HG02571 (cell line): ENCODE data around the gene PANK3.
"Not testable (repeated sequence)": the region's sequence is repeated elsewhere in the genome, so short reads cannot be mapped to it uniquely, and the experiment has no call there.

Experiments
- ATAC-seq: cut with Tn5 transposase; IDR thresholded peaks from one replicate; pipeline ENCODE4 v1.9.1; 2021; ENCODE audit warnings: mild to moderate bottlenecking, moderate library complexity; ENCODE audit not compliant: unreplicated experiment

The PANK3 gene

GRCh38 chr5:168553377-168554130 is 25.6 kb downstream of the PANK3 start:
- ATAC-seq, result no peak

- ATAC-seq, result no peak
These were observed 27.0 kb downstream of the PANK3 start for GRCh38 chr5:168552146-168552545.

GRCh38 chr5:168550656-168551055 is 28.5 kb downstream of the PANK3 start:
- ATAC-seq, result no peak

GRCh38 chr5:168549554-168549953 is 29.6 kb downstream of the PANK3 start:
- no peak for ATAC-seq

GRCh38 chr5:168537176-168537575 is 42.0 kb downstream of the PANK3 start:
- no peak for ATAC-seq

- not testable (repeated sequence) for ATAC-seq
These were observed 44.8 kb downstream of the PANK3 start for GRCh38 chr5:168534351-168534750.

- ATAC-seq, result no peak
These were observed 46.9 kb downstream of the PANK3 start for GRCh38 chr5:168531987-168532864.

GRCh38 chr5:168531191-168531590 is 48.0 kb downstream of the PANK3 start:
- ATAC-seq, result no peak

GRCh38 chr5:168530621-168531150 is 48.5 kb downstream of the PANK3 start:
- no peak for ATAC-seq

- no peak for ATAC-seq
These were observed 49.6 kb downstream of the PANK3 start for GRCh38 chr5:168529374-168530234.

- no peak for ATAC-seq
These were observed 50.4 kb downstream of the PANK3 start, which contains the start of gene FBLL1 for GRCh38 chr5:168528521-168529373. FBLL1 (plus strand) TSS chr5:168529305; CDS start chr5:168529505, 200 bp downstream.

GRCh38 chr5:168527756-168528295 is 51.3 kb downstream of the PANK3 start:
- no peak for ATAC-seq

GRCh38 chr5:168525856-168526255 is 53.3 kb downstream of the PANK3 start:
- ATAC-seq, result no peak

GRCh38 chr5:168513861-168514428 is 65.2 kb downstream of the PANK3 start:
- no peak for ATAC-seq

GRCh38 chr5:168502563-168503237 is 76.5 kb downstream of the PANK3 start:
- ATAC-seq, result no peak
